Hematopoietic multipotent progenitor cell (in vitro differentiated cells): Measurements from ENCODE around the gene CDH15. TPM values are rescaled to one million over a fixed set of nuclear protein-coding genes. Genes with fewer than 3 reads are reported as not detected.

Source experiments
- DNase-seq, 3 donors: peaks; one replicate each; pipeline ENCODE4 v3.0.0-alpha.2; 2011 to 2015; ENCODE audit warnings: low read depth in 2 of 3, low spot score in 2 of 3
- total RNA-seq: library from RNA; depleted of rRNA; stranded (reverse); fragments of >200 nt; gene quantifications from one replicate; pipeline ENCODE4 v1.2.3, GENCODE V29; 2012

The CDH15 gene, protein sequence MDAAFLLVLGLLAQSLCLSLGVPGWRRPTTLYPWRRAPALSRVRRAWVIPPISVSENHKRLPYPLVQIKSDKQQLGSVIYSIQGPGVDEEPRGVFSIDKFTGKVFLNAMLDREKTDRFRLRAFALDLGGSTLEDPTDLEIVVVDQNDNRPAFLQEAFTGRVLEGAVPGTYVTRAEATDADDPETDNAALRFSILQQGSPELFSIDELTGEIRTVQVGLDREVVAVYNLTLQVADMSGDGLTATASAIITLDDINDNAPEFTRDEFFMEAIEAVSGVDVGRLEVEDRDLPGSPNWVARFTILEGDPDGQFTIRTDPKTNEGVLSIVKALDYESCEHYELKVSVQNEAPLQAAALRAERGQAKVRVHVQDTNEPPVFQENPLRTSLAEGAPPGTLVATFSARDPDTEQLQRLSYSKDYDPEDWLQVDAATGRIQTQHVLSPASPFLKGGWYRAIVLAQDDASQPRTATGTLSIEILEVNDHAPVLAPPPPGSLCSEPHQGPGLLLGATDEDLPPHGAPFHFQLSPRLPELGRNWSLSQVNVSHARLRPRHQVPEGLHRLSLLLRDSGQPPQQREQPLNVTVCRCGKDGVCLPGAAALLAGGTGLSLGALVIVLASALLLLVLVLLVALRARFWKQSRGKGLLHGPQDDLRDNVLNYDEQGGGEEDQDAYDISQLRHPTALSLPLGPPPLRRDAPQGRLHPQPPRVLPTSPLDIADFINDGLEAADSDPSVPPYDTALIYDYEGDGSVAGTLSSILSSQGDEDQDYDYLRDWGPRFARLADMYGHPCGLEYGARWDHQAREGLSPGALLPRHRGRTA
- total RNA-seq, result not detected

DNA sequence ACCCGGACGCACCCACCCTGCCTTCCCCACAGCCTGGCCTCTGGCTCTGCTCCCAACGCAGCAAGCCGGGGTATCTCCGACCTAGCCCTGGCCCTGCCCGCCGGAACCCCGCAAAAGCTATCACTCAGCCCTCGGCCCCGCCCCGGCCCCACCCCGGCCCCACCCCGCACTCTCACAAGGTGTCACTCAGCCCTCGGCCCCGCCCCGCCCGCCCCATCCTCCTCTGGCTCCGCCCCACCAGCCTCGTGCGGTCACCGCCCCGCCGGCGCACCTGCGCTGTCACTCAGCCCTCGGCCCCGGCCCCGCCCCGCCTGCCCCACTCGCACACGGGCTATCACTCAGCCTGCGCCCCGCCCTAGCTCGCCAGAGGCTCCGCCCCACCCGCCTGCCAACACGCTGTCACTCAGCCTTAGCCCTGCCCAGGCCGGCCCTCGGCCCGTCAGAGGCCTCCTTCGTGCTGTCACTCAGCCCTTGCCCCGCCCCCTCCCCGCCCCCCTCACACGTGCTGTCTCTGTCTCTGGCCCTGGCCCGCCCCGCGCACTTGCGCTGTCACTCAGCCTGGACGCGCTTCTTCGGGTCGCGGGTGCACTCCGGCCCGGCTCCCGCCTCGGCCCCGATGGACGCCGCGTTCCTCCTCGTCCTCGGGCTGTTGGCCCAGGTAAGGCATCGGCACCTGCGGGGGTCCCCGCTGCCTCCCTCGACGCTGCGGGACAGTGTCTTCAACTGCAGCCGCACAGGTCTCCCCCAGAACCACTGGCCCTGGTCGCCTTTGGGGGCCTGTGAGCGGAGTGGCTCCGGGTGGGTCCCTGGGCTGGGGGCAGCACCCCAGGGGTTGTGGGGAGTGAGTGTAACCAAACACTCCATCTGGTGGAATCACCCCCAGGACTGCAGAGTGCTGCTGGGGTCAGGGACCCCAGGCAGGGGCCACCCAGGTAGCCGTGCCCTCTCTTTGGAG lies at the start of gene CDH15:
CDH15 (plus strand) TSS at position 533 of the 955 bp plus-strand sequence; CDS start at position 617, 84 bp downstream.
- peak; percentile 88 to 95 (median 95) for DNase-seq

DNA sequence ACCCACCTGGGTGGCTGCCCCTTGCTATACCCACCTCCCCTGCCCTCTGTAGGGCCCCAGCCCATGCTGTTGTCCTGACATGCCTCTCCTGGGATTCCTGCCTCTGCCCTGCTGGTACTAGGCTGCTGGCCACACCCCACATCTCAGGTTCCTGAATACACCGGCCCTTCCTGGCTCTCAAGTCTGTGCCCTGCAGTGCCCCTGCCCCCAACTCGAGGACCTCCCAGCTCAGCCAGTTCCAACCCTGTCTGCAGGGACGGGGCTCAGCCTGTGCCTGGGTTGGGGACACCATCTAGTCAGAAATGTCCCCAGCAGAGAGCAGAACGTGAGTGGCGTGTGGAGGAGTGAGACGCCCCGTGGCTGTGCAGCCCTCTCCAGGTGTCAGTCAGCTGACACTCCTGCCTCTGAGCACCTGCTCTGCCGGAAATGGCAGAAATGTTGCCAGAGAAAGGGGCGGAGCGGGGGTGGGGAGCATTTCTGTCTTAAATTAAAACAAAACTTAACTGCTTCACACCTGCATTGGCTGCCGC lies 49.2 kb upstream of the CDH15 start:
- DNase-seq, result peak in 1 of 3 donors; percentile 36

DNA sequence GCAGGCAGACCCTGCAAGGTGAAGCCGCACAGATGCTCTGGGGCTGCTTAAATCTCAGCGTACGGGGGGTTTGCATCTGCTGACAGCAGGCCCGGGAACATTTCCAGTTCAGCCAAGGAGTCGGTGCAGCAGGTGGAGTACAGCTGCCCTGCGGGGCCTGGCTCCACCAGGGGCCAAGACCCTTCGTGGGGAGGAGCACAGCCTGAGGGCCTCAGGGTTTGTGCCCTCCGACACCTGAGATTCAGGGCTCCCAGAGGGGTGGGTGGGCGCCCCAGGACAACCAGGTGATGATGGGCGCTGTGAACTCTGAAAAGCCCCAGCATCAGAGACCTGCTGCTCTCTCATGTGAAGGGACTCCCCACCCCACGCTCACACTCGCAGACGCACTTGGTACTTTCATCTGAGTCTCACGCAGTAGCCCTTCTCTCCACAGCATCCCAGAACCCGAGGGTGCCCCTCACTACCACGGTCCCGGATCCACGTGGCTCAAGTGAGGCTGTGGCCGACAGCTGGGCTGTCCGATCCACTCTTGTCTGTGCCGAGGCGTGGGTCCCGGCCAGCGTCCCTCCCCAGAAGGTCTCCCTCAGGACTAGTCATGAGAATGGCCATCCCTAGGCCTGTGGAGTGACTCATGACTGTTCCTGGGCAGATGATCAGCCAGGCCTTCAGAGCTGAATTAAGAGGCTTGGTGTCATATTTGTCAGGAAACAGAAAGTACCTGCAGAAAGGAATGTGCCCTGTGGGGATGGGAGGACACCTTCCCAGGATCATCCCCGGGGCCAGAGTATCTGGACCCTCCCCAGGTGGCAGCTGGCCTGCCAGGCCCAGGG lies 48.3 kb upstream of the CDH15 start:
- DNase-seq, result no peak

DNA sequence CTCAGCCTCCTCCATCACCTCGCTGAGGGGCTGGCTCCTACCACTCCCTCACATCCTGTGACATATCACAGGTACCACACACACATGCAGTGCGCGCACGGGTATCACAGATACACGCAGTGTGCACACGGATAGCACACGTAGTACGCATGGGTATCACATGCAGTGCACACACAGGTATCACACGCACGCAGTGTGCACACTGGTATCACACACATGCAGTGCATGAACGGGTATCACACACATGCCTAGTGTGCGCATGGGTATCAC lies 47.8 kb upstream of the CDH15 start:
- no peak for DNase-seq

DNA sequence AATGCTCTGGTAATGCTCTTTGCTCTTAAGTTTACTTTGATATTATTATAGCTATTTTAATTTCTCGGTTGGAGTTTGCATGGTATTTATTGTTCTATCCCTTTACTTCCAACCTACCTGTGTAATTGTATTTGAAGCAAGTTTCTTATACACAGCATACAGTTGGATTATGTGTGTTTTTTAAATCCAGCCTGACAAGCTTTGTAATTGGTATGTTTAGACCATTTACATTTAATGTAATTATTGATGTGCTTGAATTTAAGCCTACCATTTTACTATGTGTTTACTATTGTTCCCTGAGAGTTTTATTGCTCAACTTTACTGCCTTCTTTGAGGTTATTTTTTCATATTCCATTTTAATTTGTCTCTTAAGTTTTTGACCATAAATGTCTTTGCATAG lies 42.2 kb upstream of the CDH15 start:
- no peak for DNase-seq

DNA sequence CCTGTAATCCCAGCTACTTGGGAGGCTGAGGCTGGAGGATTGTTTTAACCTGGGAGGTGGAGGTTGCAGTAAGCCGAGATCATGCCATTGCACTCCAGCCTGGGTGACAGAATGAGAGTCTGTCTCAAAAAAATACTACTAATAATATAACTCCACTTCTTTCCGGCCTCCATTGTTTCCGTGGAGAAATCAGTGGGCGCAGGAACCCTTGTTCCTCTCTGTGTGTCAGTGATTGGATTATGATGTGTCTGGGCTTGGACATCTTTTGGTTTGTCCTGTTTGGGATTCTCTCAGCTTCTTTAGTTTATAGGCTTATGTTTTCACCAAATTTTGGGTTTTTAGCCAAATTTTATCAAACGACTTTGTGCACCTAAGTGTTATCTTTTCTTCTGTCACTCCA lies 41.1 kb upstream of the CDH15 start:
- no peak for DNase-seq

DNA sequence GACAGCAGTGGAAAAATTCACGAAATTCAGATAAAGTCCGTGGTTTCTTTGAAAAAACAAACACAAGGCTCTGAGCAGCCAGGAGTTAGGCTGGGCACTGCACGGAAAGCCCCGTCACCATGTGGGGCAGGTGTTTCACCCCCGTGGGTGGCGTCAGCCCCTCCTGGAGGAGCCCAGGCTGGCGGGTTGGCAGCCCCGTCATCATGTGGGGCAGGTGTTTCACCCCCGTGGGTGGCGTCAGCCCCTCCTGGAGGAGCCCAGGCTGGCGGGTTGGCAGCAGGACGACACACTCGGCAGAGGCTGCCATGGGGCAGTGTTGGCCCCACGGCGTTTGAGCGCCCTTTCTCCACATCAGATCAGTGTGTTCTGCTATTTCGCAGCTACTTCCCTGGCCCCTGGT lies 39.8 kb upstream of the CDH15 start:
- no peak for DNase-seq

DNA sequence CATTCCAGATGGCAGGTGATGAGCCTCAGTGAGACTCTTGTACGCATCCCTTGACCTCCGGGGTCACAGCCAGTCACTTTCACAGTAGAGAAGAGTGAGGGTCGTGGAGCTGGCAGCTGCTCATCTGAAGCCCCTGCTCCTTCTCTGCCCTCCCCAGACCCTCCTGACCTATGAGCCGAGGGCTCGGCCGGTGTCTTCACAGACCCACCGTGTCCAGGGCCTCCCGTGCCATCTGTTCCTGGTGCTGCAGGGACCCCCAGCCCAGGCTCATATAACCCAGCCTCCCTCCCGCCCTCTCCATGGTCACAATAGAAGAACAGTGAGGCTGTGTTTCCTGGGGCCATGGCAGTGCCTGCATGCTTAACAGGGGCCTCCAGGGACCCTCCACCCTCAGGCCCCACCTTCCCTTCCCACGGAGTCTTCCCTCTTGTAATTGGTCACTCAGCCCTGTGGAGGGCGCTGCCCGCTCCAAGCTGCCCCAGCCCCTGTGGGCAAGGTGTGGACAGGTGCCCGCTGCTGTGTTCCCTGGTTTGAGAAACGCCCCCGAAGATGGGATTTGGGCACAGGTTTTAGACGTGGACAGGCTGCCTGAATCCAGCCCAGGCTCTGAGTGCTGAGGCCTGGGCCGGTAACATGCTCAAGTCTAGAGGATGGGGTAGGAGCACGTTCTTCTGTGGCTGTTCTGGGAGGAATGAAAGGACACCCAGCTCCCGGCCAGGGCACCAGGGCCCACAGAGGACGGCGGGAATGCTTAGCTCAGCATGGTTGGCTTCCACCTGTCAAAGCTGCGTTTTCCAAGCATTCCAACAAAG lies 39.1 kb upstream of the CDH15 start:
- no peak for DNase-seq

DNA sequence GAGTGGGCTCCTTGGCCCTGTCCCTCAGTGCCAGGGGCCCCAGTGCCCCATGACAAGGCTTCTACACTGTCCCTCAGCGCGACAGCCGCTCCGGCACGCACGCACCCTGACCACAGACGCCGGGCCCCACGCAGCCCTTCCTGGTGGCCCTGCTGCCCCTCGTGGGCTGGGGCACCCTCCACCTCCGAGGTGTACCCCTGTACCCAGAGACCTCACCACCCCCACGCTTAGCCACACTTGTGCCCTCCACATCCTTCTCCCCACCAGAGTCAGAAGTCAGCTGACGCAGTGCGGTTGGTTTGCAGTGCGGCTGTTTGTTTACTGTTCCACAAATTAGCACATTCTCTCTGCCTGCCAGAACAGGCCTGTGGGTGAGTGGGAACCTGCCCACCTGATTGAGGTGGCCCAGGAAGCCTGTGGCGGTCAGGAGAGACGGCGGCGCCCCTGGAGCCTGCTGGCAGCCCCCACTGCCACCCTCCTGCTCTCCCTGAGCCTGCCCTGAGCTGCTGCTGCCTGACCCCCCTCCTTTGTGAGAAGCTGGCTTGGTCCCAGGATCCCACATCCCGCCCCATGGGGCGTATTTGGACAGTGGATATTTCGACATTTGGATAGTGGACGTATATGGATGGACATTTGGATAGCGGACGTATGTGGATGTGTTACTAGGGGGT lies 38.0 kb upstream of the CDH15 start:
- no peak for DNase-seq

DNA sequence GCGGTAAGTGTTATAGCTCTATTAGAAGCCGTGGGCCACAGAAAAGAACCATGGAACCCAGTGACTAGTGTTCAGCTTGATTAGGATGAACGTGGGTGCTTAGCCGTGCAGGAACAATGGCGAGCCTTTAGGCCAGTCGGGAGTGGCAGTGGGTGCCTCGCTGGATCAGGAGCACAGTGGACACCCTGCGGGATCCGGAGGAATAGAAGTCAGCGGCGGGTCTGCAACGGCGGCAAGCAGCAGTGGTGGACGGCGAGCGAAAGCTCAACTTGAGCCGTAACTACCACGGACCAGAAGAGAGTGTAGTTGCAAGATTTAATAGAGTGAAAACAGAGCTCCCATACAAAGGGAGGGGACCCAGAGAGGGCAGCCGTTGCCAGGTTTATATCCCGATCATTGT lies 37.3 kb upstream of the CDH15 start:
- no peak for DNase-seq

DNA sequence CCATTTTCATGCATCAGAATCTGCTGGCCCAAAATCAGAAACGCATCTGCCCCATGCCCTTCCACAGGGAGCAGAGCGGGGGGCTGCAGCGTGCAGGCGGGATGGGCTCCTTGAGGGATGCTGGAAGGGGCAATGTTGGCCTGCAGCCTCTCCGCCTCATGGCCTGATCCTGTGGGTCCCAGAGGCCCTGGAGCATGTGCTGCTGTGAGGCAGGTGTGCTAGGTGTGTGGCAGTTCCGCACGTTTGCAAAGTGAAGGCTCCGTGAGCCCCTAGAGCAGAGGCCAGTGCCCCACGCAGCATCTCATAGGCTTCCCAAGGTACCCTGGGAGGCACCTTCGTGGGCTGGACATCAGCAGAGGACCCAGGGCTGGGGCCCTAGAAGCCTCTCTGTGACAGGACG lies 36.4 kb upstream of the CDH15 start:
- DNase-seq, result no peak

DNA sequence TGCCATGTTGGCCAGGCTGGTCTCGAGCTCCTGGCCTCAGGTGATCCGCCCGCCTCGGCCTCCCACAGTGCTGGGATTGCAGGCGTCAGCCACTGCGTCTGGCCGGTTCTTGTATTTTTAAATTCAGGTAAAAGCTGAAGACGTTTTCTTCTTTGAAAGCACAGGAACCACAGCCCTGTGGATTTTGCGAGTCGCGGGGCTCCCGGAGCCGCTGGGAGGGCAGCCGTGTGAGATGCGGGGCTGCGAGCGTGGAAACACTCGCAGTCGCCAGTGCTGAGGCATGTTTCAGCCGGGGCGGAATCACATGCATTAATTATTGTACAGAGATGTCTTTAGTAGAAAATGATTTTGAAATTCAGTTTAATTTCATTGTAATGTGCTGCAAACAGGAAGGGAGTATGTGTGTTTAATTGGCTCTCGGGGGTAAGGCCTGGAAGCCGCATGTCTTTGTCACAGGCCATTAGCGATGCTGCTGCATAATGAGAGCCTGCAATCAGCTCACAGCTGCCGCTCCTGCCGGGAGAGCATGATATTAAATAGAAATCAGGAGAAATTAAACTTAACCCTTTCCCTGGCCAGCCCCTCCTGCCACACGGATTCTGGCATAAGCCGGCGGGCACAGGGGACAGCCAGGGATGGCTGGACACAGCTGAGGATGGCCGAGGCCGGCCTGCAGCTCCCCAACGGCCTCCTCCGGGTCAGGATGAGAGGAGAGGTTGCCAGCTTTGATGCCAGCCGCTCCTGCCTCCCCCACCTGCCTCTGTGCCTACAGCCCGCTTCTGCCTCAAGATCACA lies 35.4 kb upstream of the CDH15 start:
- no peak for DNase-seq

DNA sequence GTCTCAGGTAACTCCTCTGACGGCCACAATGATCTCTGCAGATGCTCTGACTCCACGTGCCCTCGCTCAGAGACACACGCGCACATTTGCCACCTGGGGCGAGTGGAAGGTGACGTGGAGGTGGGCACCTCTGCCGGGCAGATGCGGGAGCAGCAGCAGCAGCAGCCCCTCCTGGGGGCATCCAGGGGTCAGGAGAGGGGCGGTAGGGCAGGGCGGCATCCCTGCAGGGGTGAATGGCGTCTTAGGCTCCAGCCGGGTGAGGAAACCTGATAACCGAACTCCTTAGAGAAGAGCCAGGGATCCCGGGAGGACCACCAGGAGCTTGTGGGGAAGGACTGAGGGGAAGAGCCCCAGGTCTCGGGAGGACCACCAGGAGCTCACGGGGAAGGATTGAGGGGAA lies 34.6 kb upstream of the CDH15 start:
- DNase-seq, result no peak

DNA sequence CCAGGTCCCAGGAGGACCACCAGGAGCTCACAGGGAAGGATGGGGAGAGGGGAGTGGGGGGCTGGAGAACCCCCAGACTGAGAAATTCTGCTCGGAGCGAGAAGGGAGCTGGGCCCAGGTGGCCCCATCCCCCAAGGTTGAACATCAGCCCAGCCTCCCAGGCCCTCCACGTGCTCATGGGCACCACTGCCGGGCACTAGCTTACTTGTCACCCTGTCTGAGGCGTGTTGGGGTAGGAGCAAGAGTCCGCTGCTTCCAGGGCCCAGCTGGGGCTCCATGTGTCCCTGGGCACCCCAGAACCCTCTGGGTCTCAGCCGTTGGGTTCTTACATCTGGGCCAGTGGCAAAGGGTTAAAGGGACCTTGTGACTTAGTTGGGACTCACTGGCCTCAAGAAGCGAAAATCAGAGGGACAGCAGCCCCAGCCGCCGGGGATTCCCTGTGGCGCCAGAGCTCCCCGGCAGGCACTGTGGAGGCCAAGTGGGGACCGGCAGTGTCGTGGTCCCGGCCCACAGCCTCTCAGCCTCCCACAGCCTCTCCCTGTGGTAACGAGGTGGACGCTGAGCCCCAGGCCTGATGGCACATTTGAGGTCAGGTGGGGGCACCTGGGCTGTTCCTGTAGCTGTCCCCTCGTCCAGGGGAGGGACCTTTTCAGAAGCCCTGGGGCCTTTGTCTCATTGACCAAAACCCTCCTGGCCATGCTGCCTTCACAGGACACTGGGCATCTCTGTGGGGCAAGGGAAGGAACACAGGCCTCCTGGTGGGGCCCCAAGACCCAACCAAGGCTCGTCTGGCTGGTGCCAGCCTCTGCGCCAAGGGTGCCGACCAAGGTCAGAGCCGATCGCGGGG lies 33.7 kb upstream of the CDH15 start:
- no peak for DNase-seq

DNA sequence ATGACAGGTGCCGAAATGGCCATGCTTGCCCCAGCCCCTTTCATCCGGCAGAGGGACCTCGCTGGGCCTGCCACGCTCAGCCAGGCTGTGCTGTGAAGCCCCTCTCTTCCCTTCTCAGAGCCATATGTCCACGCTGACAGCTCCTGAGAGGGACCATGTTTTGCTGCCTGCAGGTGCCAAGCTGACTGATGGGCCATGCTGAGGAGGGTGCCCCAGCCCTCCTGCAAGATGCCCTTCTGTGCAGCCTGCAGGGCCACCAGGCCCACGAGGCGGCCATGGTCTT lies 33.1 kb upstream of the CDH15 start:
- DNase-seq, result no peak

DNA sequence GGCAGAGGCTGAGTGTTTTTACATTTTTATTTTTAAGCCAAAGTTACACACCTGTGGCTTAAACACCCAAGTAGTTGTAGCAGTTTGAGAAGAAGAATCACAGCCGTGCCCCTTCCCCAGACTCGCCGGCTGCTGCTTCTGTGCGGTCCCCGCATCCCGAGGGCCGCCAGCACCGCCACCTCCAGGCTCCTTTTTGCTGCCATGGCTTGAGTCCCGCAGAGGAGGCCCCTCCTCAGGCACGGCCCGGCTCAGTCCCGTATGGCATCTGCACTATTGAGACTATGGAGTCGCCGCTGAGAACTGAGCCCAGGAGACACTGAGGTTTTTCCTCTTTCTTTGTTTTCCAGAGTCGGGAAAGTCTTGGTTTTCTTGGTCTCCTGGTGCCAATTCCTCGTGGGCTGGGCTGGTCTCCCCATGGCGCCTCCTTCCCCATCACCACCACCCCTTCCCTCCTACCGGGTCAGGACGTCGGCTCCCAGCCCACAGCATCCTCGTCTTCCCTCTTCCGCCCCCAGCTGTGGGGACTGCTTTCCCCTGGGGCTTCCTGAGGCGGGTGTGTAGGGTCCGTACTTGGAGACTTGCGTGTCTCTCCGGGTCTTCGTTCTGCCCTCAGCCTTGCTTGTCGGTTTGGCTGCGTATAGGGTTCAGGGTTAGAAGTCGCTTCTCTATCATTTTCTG lies 32.6 kb upstream of the CDH15 start:
- no peak for DNase-seq
